ENCODE data around the gene DRC7. TPM values are rescaled to one million over a fixed set of nuclear protein-coding genes. Genes with fewer than 3 reads are reported as not detected.

Gene DRC7
- total RNA-seq, 1 experiment from 2014 or later = not detected

DNA sequence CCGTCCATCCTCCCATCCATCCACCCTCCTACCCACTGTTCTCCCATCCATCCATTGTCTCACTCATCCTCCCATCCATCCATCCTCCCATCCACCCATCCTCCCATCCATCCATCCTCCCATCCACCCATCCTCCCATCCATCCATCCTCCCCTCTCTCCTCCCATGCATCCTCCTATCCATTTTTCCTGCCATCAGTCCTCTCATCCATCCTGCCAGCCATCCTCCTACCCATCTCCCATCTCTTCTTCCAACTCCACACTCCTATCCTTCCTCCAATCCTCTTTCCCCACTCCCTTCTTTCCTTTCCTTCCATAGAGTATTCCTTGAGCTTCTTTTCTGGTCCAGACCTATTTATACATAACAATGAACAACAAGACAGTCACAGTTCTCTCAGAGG is 12.1 kb downstream of the DRC7 start:
- POLR2A ChIA-PET = no interaction called here
- H3K36me3 ChIP-seq (ENCODE audit: control insufficient read depth, insufficient read depth, low read length) = no peaks in the 10 kb centered on the region
- no peak for ATAC-seq
- in situ Hi-C loops (cut with HindIII; ENCODE audit: low pct_unique_long_range_greater_than_20kb, low sequenced_read_pairs) = no loop called here
- BruUV-seq (replicated peaks) = no TSS peak
- TF ChIP-seq TCF7L2 (IDR thresholded peaks at IDR 0.05; ENCODE audit: low read depth, low read length) = no peak
- no peak for TF ChIP-seq CTCF (IDR thresholded peaks at IDR 0.05)
- TF ChIP-seq, protein P1, sequence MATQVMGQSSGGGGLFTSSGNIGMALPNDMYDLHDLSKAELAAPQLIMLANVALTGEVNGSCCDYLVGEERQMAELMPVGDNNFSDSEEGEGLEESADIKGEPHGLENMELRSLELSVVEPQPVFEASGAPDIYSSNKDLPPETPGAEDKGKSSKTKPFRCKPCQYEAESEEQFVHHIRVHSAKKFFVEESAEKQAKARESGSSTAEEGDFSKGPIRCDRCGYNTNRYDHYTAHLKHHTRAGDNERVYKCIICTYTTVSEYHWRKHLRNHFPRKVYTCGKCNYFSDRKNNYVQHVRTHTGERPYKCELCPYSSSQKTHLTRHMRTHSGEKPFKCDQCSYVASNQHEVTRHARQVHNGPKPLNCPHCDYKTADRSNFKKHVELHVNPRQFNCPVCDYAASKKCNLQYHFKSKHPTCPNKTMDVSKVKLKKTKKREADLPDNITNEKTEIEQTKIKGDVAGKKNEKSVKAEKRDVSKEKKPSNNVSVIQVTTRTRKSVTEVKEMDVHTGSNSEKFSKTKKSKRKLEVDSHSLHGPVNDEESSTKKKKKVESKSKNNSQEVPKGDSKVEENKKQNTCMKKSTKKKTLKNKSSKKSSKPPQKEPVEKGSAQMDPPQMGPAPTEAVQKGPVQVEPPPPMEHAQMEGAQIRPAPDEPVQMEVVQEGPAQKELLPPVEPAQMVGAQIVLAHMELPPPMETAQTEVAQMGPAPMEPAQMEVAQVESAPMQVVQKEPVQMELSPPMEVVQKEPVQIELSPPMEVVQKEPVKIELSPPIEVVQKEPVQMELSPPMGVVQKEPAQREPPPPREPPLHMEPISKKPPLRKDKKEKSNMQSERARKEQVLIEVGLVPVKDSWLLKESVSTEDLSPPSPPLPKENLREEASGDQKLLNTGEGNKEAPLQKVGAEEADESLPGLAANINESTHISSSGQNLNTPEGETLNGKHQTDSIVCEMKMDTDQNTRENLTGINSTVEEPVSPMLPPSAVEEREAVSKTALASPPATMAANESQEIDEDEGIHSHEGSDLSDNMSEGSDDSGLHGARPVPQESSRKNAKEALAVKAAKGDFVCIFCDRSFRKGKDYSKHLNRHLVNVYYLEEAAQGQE (IDR thresholded peaks at IDR 0.05; ENCODE audit: insufficient read depth in 1 of 2, low read depth in 2 of 2, low read length in 1 of 2) = no peak
- TF ChIP-seq SIN3A (IDR thresholded peaks at IDR 0.05; ENCODE audit: borderline replicate concordance, insufficient read depth, low read depth, low read length) = no peak
- no peak for TF ChIP-seq POLR2AphosphoS5 (IDR thresholded peaks at IDR 0.05; ENCODE audit: low read depth, low read length)
- no peak overlapping the region for H3K4me3 ChIP-seq (ENCODE audit: low read depth in 2 of 2, low read length in 2 of 2)
- DNase-seq (ENCODE audit: low read depth, low spot score) = no peak
- H3K27ac ChIP-seq (ENCODE audit: low read length) = no peak overlapping the region
- no peaks in the 10 kb centered on the region; the same call in 1 of the 2 replicates for H3K27me3 ChIP-seq (ENCODE audit: control insufficient read depth, insufficient read depth, low read length)
- H3K9me3 ChIP-seq (ENCODE audit: control insufficient read depth, insufficient read depth, low read depth, low read length) = no peaks in the 10 kb centered on the region
- H3K4me1 ChIP-seq (ENCODE audit: control insufficient read depth, insufficient read depth, low read length) = no peaks in the 10 kb centered on the region
- CTCF ChIA-PET = no interaction called here
- intact Hi-C loops (cut with micrococcal nuclease; ENCODE audit: unreplicated experiment) = no loop called here

DNA sequence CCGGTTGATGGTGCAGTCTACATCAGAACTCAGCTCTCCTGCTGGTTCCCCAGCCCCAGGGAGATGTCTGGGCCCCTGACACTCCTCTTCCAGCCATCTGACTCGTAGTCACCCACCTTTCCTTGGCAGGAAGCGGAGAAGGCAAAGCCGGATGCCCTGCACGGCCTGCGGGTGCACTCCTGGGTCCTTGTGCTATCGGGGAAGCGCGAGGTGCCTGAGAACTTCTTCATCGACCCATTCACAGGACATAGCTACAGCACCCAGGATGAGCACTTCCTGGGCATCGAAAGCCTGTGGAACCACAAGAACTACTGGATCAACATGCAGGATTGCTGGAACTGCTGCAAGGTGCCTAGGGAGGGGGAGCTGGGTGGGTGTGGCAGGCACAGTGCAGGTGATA is 12.7 kb downstream of the DRC7 start:
- CTCF ChIA-PET = no interaction called here
- DNase-seq (ENCODE audit: low read depth, low spot score) (no peak), ATAC-seq (no peak)
- no peak for TF ChIP-seq SIN3A (IDR thresholded peaks at IDR 0.05; ENCODE audit: borderline replicate concordance, insufficient read depth, low read depth, low read length)
- TF ChIP-seq POLR2AphosphoS5 (IDR thresholded peaks at IDR 0.05; ENCODE audit: low read depth, low read length) = no peak
- no peak for TF ChIP-seq TCF7L2 (IDR thresholded peaks at IDR 0.05; ENCODE audit: low read depth, low read length)
- TF ChIP-seq CTCF (IDR thresholded peaks at IDR 0.05) = no peak
- TF ChIP-seq, protein P1 (IDR thresholded peaks at IDR 0.05; ENCODE audit: insufficient read depth in 1 of 2, low read depth in 2 of 2, low read length in 1 of 2) = no peak
- Histone ChIP-seq H3K9me3 (ENCODE audit: control insufficient read depth, insufficient read depth, low read depth, low read length) (no peaks in the 10 kb centered on the region), H3K4me1 (ENCODE audit: control insufficient read depth, insufficient read depth, low read length) (no peaks in the 10 kb centered on the region), H3K36me3 (ENCODE audit: control insufficient read depth, insufficient read depth, low read length) (no peaks in the 10 kb centered on the region), H3K4me3 (ENCODE audit: low read depth in 2 of 2, low read length in 2 of 2) (no peak overlapping the region), H3K27me3 (ENCODE audit: control insufficient read depth, insufficient read depth, low read length) (no peaks in the 10 kb centered on the region; the same call in 1 of the 2 replicates), H3K27ac (ENCODE audit: low read length) (no peak overlapping the region)
- POLR2A ChIA-PET = no interaction called here
- no TSS peak for BruUV-seq (replicated peaks)
- intact Hi-C loops (cut with micrococcal nuclease; ENCODE audit: unreplicated experiment) = no loop called here
- in situ Hi-C loops (cut with HindIII; ENCODE audit: low pct_unique_long_range_greater_than_20kb, low sequenced_read_pairs) = no loop called here
